WTC11 (cell line): ENCODE results near the gene LSM12.

ENCODE experiments used
- AFF4 ChIP-seq: sonication (generic); formaldehyde crosslinking; IDR thresholded peaks from 2 replicates; pipeline ENCODE4 v1.8.1; 2023; ENCODE audit warnings: mild to moderate bottlenecking, missing genetic modification reagents, borderline replicate concordance
- ATF2 ChIP-seq: sonication (generic); formaldehyde crosslinking; IDR thresholded peaks from 2 replicates; pipeline ENCODE4 v1.8.1; 2022; ENCODE audit warnings: low read depth, missing genetic modification reagents, borderline replicate concordance
- CDX4 ChIP-seq: fragments of 250-450 bp; sonication (Bioruptor Pico); IDR thresholded peaks from 2 replicates; pipeline ENCODE4 v1.9.0; 2021; ENCODE audit warnings: moderate library complexity, mild to moderate bottlenecking, inconsistent platforms, borderline replicate concordance
- CTCF ChIP-seq: fragments of 200-600 bp; IDR thresholded peaks from 2 replicates; pipeline ENCODE4 v1.8.0; 2022; ENCODE audit warnings: antibody characterized with exemption
- FOXP1 ChIP-seq: sonication (generic); formaldehyde crosslinking; IDR thresholded peaks from 2 replicates; pipeline ENCODE4 v1.8.0; 2022; ENCODE audit warnings: missing genetic modification reagents, mild to moderate bottlenecking, moderate library complexity, borderline replicate concordance
- JUN ChIP-seq: sonication (generic); formaldehyde crosslinking; IDR thresholded peaks from 2 replicates; pipeline ENCODE4 v1.8.0; 2023; ENCODE audit warnings: mild to moderate bottlenecking, missing genetic modification reagents
- MAX ChIP-seq: sonication (generic); formaldehyde crosslinking; IDR thresholded peaks from 2 replicates; pipeline ENCODE4 v1.8.0; 2022; ENCODE audit warnings: mild to moderate bottlenecking, missing genetic modification reagents
- TCF7 ChIP-seq: sonication (generic); formaldehyde crosslinking; IDR thresholded peaks from 2 replicates; pipeline ENCODE4 v1.8.0; 2022; ENCODE audit warnings: mild to moderate bottlenecking, low read depth, missing genetic modification reagents, moderate library complexity
- ZNF263 ChIP-seq: sonication (generic); formaldehyde crosslinking; IDR thresholded peaks from 2 replicates; pipeline ENCODE4 v1.8.1; 2022; ENCODE audit warnings: low read depth, mild to moderate bottlenecking, moderate library complexity, missing genetic modification reagents

GRCh38 chr17:44074911-44075285 is 8.4 kb upstream of the LSM12 start:
- TF ChIP-seq CTCF (no peak), AFF4 (CRISPR knock-in tag) (no peak), TCF7 (CRISPR knock-in tag) (no peak), ATF2 (CRISPR knock-in tag) (no peak), MAX (no peak), FOXP1 (CRISPR knock-in tag) (no peak), CDX4 (CRISPR knock-in tag) (no peak), ZNF263 (CRISPR knock-in tag) (no peak), JUN (CRISPR knock-in tag) (no peak)
